Esophagus (tissue), 2 donors: ENCODE measurements around the gene ZNF609. TPM values are rescaled to one million over a fixed set of nuclear protein-coding genes. Genes with fewer than 3 reads are reported as not detected.

Experiments
- H3K27ac ChIP-seq, 2 donors: one replicate each; pipeline ENCODE4 v1.5.1; 2013; ENCODE audit warnings: low read depth in 2 of 2, mild to moderate bottlenecking in 2 of 2, inconsistent platforms in 1 of 2, low read length in 1 of 2, moderate library complexity in 1 of 2
- H3K27me3 ChIP-seq, 2 donors: one replicate each; pipeline ENCODE4 v1.6.1; 2013; ENCODE audit warnings: low read length in 2 of 2, control low read depth in 1 of 2, mild to moderate bottlenecking in 1 of 2; ENCODE audit not compliant: insufficient read depth in 2 of 2, control insufficient read depth in 1 of 2
- H3K36me3 ChIP-seq, 2 donors: one replicate each; pipeline ENCODE4 v1.6.1; 2013; ENCODE audit warnings: low read length in 1 of 2; ENCODE audit not compliant: control insufficient read depth in 2 of 2, insufficient read depth in 2 of 2
- H3K4me1 ChIP-seq, 2 donors: one replicate each; pipeline ENCODE4 v1.6.1; 2013; ENCODE audit warnings: low read length in 1 of 2; ENCODE audit not compliant: control insufficient read depth in 2 of 2, insufficient read depth in 2 of 2
- H3K4me3 ChIP-seq, 2 donors: one replicate each; pipeline ENCODE4 v1.5.1; 2013; ENCODE audit warnings: low read length in 2 of 2, mild to moderate bottlenecking in 2 of 2, low read depth in 1 of 2, moderate library complexity in 1 of 2
- H3K9me3 ChIP-seq, 2 donors: one replicate each; pipeline ENCODE4 v1.6.1; 2013; ENCODE audit warnings: mild to moderate bottlenecking in 2 of 2, low read depth in 1 of 2, low read length in 1 of 2, moderate library complexity in 1 of 2; ENCODE audit not compliant: control insufficient read depth in 2 of 2, insufficient read depth in 1 of 2
- WGBS, 2 donors: extraction: QIAGEN DNeasy Blood & Tissue Kit; methylation state at CpG; one replicate each; pipeline ENCODE4 v1.1.7; 2013; 5-methylcytosine and 5-hydroxymethylcytosine counted together
- polyA plus RNA-seq, 2 donors: library from polyadenylated mRNA; stranded (reverse); fragments of 200-250 nt; gene quantifications; one replicate each; pipeline ENCODE4 v1.2.3, GENCODE V29; 2013
- donor health status: healthy with polysubstance abuse.
- donor health status: Bipolar disorder and iron deficiency.

The ZNF609 gene
- polyA plus RNA-seq, 2 donors = 3.5 to 4.1 TPM

DNA sequence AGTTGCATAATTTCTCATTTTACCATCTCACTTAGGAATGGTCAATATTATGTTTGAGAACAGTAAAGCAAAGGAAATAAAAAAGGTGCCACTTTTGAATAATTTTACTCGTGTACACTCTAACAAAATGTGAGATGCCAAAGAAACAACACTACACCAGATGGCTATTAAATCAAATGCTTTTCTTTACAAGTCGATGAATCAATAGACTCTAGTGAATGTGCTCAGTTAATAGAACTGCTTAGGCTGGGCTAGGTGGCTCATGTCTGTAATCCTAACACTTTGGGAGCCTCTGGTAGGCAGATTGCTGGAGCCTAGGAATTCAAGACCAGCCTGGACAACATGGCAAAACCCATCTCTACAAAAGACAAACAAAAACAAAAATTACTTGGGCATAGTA lies 87.9 kb downstream of the ZNF609 start:
- Histone ChIP-seq H3K27me3 (no peaks in the 10 kb centered on the region), H3K36me3 (no peaks in the 10 kb centered on the region), H3K4me3 (no peak overlapping the region), H3K4me1 (peaks cover 0 to 4% of the 10 kb centered on the region in 2 donors), H3K27ac (no peak overlapping the region), H3K9me3 (no peaks in the 10 kb centered on the region)
- whole genome bisulfite sequencing, 2 donors = 74 to 75% methylated on average over 2 of the region's 2 CpGs

DNA sequence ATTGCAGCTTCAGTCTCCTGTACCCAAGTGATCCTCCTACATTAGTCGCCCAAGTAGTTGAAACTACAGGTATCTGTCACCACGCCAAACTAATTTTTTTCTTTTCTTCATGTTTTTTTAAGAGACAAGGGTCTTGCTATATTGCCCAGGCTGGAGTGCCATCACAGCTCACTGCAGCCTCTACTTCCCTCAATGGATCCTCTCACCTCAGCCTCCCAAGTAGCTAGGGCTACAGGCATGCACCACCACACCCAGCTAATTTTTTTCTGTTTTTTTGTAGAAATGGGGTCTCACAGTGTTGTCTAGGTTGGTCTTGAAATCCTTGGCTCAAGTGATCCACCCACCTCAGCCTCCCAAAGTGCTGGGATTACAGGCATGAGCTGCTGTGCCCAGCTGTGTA lies 89.5 kb downstream of the ZNF609 start:
- Histone ChIP-seq H3K9me3 (no peaks in the 10 kb centered on the region), H3K36me3 (no peaks in the 10 kb centered on the region), H3K27me3 (no peaks in the 10 kb centered on the region), H3K4me3 (no peak overlapping the region), H3K4me1 (peaks cover 0 to 4% of the 10 kb centered on the region in 2 donors), H3K27ac (no peak overlapping the region)
- WGBS, 2 donors = 96 to 98% methylated on average over 2 of the region's 2 CpGs

DNA sequence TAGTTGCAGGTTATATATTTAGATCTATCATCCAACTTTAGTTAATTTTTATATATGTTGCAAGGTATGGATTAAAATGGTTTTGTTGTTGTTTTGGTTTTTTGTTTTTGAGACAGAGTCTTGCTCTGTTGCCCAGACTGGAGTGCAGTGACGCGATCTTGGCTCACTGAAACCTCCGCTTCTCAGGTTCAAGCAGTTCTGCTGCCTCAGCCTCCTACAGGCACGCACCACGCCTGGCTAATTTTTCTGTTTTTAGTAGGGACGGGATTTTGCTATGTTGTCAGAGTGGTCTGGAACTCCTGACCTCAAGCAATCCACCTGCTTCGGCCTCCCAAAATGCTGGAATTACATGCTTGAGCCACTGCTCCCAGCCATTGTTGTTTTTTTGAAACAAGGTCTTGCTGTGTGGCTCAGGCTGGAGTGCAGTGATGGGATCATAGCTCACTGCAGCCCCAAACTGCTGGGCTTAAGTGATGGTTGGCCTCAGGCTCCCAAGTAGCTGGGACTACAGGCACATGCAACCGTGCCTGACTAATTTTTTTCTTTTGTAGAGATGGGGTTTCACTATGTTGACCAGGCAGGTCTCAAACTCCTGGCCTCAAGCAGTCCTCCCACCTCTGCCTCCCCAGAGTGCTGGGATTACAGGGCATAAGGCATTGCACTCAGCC lies 92.0 kb downstream of the ZNF609 start:
- H3K4me1 ChIP-seq = no peaks in the 10 kb centered on the region
- no peaks in the 10 kb centered on the region for H3K36me3 ChIP-seq
- no peak overlapping the region for H3K4me3 ChIP-seq
- WGBS, 2 donors = 87 to 88% methylated on average over 8 of the region's 8 CpGs
- no peak overlapping the region for H3K27ac ChIP-seq
- H3K27me3 ChIP-seq = no peaks in the 10 kb centered on the region
- H3K9me3 ChIP-seq = no peaks in the 10 kb centered on the region

DNA sequence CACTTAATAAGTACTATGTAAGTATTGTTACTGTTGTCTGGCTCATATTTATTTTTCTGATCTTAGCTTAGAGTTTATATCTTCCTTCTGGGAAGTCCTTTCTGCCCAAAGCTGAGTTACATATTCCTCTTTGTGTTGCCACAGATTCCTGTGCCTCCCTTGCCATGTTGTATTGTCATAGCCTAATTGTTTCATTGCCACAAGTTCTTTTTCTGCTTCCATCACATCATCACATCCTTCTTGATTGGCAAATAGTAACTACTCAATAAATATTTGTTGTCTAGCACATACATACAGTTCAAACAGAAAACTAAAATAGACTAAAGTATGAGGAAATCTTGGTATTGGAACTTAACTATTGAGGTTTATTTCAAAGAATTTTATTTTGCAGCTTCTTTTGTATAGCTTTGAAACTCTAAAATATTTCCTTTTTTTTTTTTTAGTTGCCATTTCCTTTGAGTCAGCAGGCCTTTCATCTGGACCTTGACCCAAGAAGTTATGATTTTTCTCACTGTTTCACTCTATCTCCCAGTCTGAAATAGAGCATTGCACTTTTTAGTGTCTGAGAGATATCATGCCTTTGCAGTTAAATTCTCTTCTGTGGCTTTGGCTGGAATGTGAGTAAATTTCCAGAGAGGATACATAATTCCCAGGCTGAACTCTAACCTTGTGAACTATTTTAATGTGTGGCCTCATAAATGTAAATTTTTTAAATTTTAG lies 98.2 kb downstream of the ZNF609 start:
- Histone ChIP-seq H3K27ac (no peak overlapping the region), H3K9me3 (no peaks in the 10 kb centered on the region), H3K4me3 (no peak overlapping the region), H3K36me3 (no peaks in the 10 kb centered on the region), H3K27me3 (no peaks in the 10 kb centered on the region), H3K4me1 (no peaks in the 10 kb centered on the region)

GRCh38 chr15:64559243-64559642 lies 98.9 kb downstream of the ZNF609 start:
- H3K36me3 ChIP-seq = no peaks in the 10 kb centered on the region
- 96 to 97% methylated on average over 2 of the region's 2 CpGs for WGBS, 2 donors

GRCh38 chr15:64560501-64560900 lies 100.1 kb downstream of the ZNF609 start:
- 96 to 97% methylated on average over 3 of the region's 3 CpGs for WGBS, 2 donors
- Histone ChIP-seq H3K36me3 (no peaks in the 10 kb centered on the region), H3K27me3 (no peaks in the 10 kb centered on the region), H3K4me1 (no peaks in the 10 kb centered on the region), H3K9me3 (no peaks in the 10 kb centered on the region), H3K4me3 (no peak overlapping the region), H3K27ac (no peak overlapping the region)

More at GRCh38 chr15:64559243-64559642, 98.9 kb downstream of the ZNF609 start:
- Histone ChIP-seq H3K4me1 (no peaks in the 10 kb centered on the region), H3K27ac (no peak overlapping the region), H3K4me3 (no peak overlapping the region), H3K27me3 (no peaks in the 10 kb centered on the region), H3K9me3 (no peaks in the 10 kb centered on the region)

DNA sequence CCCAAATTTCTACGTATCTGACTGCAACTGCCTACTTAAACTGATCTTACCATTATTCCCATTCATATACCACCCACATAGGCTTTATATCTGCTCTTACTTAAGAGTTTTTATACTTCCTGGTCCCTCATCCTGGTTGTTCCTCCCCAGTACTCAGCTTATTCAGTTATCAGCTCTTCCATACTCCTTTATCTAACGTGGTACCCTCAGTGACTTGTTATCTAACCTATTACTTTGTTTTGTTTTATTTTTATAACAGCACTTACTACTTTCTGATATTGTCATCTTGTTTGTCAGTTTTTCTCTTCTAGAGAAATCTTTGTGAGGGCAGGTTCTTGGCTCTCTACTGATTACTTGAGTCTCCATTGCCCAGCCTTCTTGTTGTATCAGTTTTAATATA lies 100.6 kb downstream of the ZNF609 start:
- Histone ChIP-seq H3K36me3 (no peaks in the 10 kb centered on the region), H3K27me3 (no peaks in the 10 kb centered on the region), H3K27ac (no peak overlapping the region), H3K4me1 (no peaks in the 10 kb centered on the region), H3K4me3 (no peak overlapping the region), H3K9me3 (no peaks in the 10 kb centered on the region)
- WGBS, 2 donors = 61 to 78% methylated on average over 2 of the region's 2 CpGs

DNA sequence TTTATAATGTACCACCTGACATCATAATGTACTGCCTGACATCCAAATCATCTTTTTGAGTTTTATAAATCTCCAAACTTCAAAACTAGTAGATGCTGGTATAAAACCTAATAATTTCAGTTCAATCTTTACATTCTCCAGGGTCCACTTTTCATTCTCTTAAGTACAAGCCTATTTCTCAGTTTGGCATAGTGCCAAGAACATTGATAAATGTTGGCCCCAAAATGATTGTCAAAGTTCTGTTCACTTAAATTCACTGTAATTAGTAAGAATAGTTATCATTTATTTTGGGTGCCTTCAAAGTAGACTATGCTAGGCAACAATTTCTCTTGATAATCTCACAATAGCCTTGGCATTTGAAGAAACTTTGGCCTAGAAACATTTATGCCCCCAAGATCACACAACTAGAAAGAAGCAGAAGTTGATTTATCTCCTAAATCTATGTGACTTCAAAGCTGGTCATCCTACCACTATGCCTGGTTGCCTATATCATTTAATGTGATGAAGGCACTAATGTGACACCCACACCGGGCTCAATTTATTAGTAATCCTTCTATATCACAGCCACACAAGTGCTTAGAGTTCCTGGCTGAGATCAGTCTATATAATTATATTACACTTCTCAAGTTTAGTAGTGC lies 101.7 kb downstream of the ZNF609 start:
- H3K27me3 ChIP-seq = no peaks in the 10 kb centered on the region
- H3K36me3 ChIP-seq = no peaks in the 10 kb centered on the region
- no peak overlapping the region for H3K27ac ChIP-seq
- 95 to 97% methylated on average over 1 of the region's 1 CpG for WGBS, 2 donors
- no peak overlapping the region for H3K4me3 ChIP-seq
- no peaks in the 10 kb centered on the region for H3K9me3 ChIP-seq
- no peaks in the 10 kb centered on the region for H3K4me1 ChIP-seq

GRCh38 chr15:64566102-64566501 lies 105.7 kb downstream of the ZNF609 start:
- Histone ChIP-seq H3K9me3 (no peaks in the 10 kb centered on the region), H3K36me3 (no peaks in the 10 kb centered on the region), H3K4me3 (no peak overlapping the region), H3K4me1 (no peaks in the 10 kb centered on the region), H3K27ac (no peak overlapping the region), H3K27me3 (no peaks in the 10 kb centered on the region)
- WGBS, 2 donors = 92 to 93% methylated on average over 2 of the region's 2 CpGs
